HepG2 (cell line): ENCODE results near the gene NFATC2. TPM values are rescaled to one million over a fixed set of nuclear protein-coding genes. Genes with fewer than 3 reads are reported as not detected.

Experiments used
- ATAC-seq: fragments of 200-7000 bp; cut with Tn5 transposase; 3 replicates; pipeline ENCODE4 v1.9.1; 2020; ENCODE audit warnings: mild to moderate bottlenecking, moderate library complexity
- BruUV-seq: library from RNA; stranded (reverse); fragments of 400-500 nt; replicated peaks from 2 replicates; lab custom pipeline; 2021; lab: Mats Ljungman, UMichigan
- CTCF ChIA-PET: fragments of 300-600 bp; formaldehyde crosslinking; extraction: SDS; loops from one replicate; lab custom pipeline; 2021; ENCODE audit warnings: low total read pairs, inconsistent platforms, low intra/inter-chr PET ratio; lab: Yijun Ruan, JAX
- POLR2A ChIA-PET: fragments of 350-600 bp; sonication (Branson Sonifier 250); formaldehyde crosslinking; loops from one replicate; lab custom pipeline; 2020; ENCODE audit warnings: antibody characterized with exemption, inconsistent platforms; lab: Yijun Ruan, JAX
- DNase-seq: peaks from one replicate; pipeline ENCODE4 v3.0.0-alpha.2; 2015; ENCODE audit warnings: low spot score
- FAIRE-seq: peaks from 3 replicates; lab custom pipeline; 2011; peaks lifted over from hg19 to GRCh38; lab: Jason Lieb, UNC
- H2AFZ ChIP-seq: one replicate; pipeline ENCODE4 v1.6.1; 2011; ENCODE audit warnings: low read length, inconsistent platforms
- H3K27ac ChIP-seq: fragments of 300-600 bp; 3 replicates; pipeline ENCODE4 v1.8.0; 2011; ENCODE audit warnings: mixed run types, mild to moderate bottlenecking, mixed read lengths, low read length, inconsistent platforms; ENCODE audit not compliant: insufficient read depth; ENCODE audit errors: extremely low read length
- H3K27me3 ChIP-seq, 2 experiments: fragments of 200-600 bp in 1 of 2; 2 replicates in 1 of 2; 3 replicates in 1 of 2; pipeline versions ENCODE4 v1.6.0 to v1.8.0; 2011; ENCODE audit warnings: low read length in 2 of 2, mild to moderate bottlenecking in 2 of 2, moderate library complexity in 2 of 2, inconsistent platforms in 1 of 2; ENCODE audit not compliant: insufficient read depth in 2 of 2, control insufficient read depth in 1 of 2
- H3K36me3 ChIP-seq, 2 experiments: fragments of 200-600 bp in 1 of 2; replicated peaks in 1 of 2; 2 replicates in 1 of 2; 3 replicates in 1 of 2; pipeline versions ENCODE4 v1.5.1 to v1.8.0; 2011; ENCODE audit warnings: low read length in 2 of 2, inconsistent platforms in 1 of 2; ENCODE audit not compliant: insufficient read depth in 2 of 2, control insufficient read depth in 1 of 2
- H3K4me1 ChIP-seq: 2 replicates; pipeline ENCODE4 v1.5.1; 2012; ENCODE audit warnings: low read length, inconsistent platforms; ENCODE audit not compliant: insufficient read depth
- H3K4me2 ChIP-seq: 2 replicates; pipeline ENCODE4 v1.6.0; 2011; ENCODE audit warnings: low read depth, low read length, inconsistent platforms
- H3K4me3 ChIP-seq, 3 experiments: fragments of 200-600 bp in 1 of 3; sonication (generic), shearing (Covaris generic) in 1 of 3; replicated peaks in 1 of 3; 2 replicates each; pipeline ENCODE4 v1.5.1; 2011 to 2016; ENCODE audit warnings: low read length in 3 of 3, inconsistent platforms in 2 of 3, low read depth in 2 of 3, mild to moderate bottlenecking in 2 of 3, control low read depth in 1 of 3, mixed read lengths in 1 of 3; ENCODE audit not compliant: insufficient read depth in 1 of 3
- H3K79me2 ChIP-seq: one replicate; pipeline ENCODE4 v1.6.1; 2011; ENCODE audit warnings: low read length, inconsistent platforms; ENCODE audit not compliant: insufficient read depth
- H3K9ac ChIP-seq: 2 replicates; pipeline ENCODE4 v1.6.0; 2011; ENCODE audit warnings: mild to moderate bottlenecking, low read depth, low read length, inconsistent platforms; ENCODE audit not compliant: insufficient read depth
- H3K9me3 ChIP-seq: 2 replicates; pipeline ENCODE4 v1.5.1; 2012; ENCODE audit warnings: mild to moderate bottlenecking, low read length
- H4K20me1 ChIP-seq: 2 replicates; pipeline ENCODE4 v1.6.0; 2011; ENCODE audit warnings: inconsistent platforms, mild to moderate bottlenecking, low read length, moderate library complexity; ENCODE audit not compliant: insufficient read depth
- CC2D1A ChIP-seq: sonication (generic); formaldehyde crosslinking; IDR thresholded peaks from 2 replicates; pipeline ENCODE4 v1.8.1; 2023; ENCODE audit warnings: mild to moderate bottlenecking, missing genetic modification reagents
- FLYWCH1 ChIP-seq: sonication (generic); formaldehyde crosslinking; IDR thresholded peaks from 2 replicates; pipeline ENCODE4 v1.8.1; 2023; ENCODE audit warnings: mild to moderate bottlenecking, missing genetic modification reagents
- GATAD1 ChIP-seq: IDR thresholded peaks from 2 replicates; pipeline ENCODE4 v1.6.1; 2016; ENCODE audit warnings: missing genetic modification reagents, missing compliant biosample characterization
- HNRNPL ChIP-seq: fragments of 200-400 bp; formaldehyde crosslinking; IDR thresholded peaks from 2 replicates; pipeline ENCODE4 v1.6.1; 2017; ENCODE audit warnings: mild to moderate bottlenecking, low read depth, low read length
- PHB2 ChIP-seq: fragments of 450-650 bp; IDR thresholded peaks from 2 replicates; pipeline ENCODE4 v1.6.1; 2018; ENCODE audit not compliant: partially characterized antibody
- TOPORS ChIP-seq: sonication (generic); formaldehyde crosslinking; IDR thresholded peaks from 2 replicates; pipeline ENCODE4 v1.8.0; 2023; ENCODE audit warnings: mild to moderate bottlenecking, missing genetic modification reagents
- ZFP90 ChIP-seq: sonication (generic); formaldehyde crosslinking; IDR thresholded peaks from 2 replicates; pipeline ENCODE4 v1.8.0; 2022; ENCODE audit warnings: missing genetic modification reagents, mild to moderate bottlenecking, inconsistent platforms, borderline replicate concordance
- ZNF562 ChIP-seq: sonication (generic); formaldehyde crosslinking; IDR thresholded peaks from 2 replicates; pipeline ENCODE4 v1.8.0; 2022; ENCODE audit warnings: missing genetic modification reagents, borderline replicate concordance
- ZNF781 ChIP-seq: sonication (generic); formaldehyde crosslinking; IDR thresholded peaks from 2 replicates; pipeline ENCODE4 v1.5.1; 2020; ENCODE audit warnings: borderline replicate concordance, mild to moderate bottlenecking, missing genetic modification reagents; ENCODE audit errors: not compliant biosample characterization
- WGBS: methylation state at CpG from one replicate; pipeline ENCODE4 v1.1.6; 2017; ENCODE audit warnings: low lambda C conversion rate; 5-methylcytosine and 5-hydroxymethylcytosine counted together
- in situ Hi-C: cut with HindIII; loops from 2 replicates; pipeline ENCODE4 v1.10.0; 2017; ENCODE audit warnings: low pct_unique_long_range_greater_than_20kb; ENCODE audit not compliant: extremely low pct_ligation_motif_present
- intact Hi-C: fragments of 100-400 bp; cut with micrococcal nuclease; formaldehyde crosslinking; loops from one replicate; pipeline ENCODE4 v1.10.0; 2022; ENCODE audit not compliant: unreplicated experiment
- polyA plus RNA-seq, 8 experiments: library from polyadenylated mRNA; depleted of rRNA in 3 of 8; stranded (reverse) in 7 of 8; unstranded in 1 of 8; fragments of >200 nt; fragmentation: Illumina TruSeq in 4 of 8; extraction: Trizol in 4 of 8; gene quantifications; 2 replicates each; pipeline versions ENCODE4 v1.2.1 to v1.2.3, GENCODE V29; 2011 to 2016; ENCODE audit warnings: low read depth in 4 of 8, missing spikeins in 1 of 8, mixed read lengths in 1 of 8; ENCODE audit not compliant: insufficient read depth in 1 of 8
- total RNA-seq, 5 experiments: library from RNA; depleted of rRNA; stranded (reverse); fragments of >200 nt; fragmentation: Illumina TruSeq; extraction: Trizol; gene quantifications; 2 replicates each; pipeline ENCODE4 v1.2.3, GENCODE V29; 2016; ENCODE audit warnings: low read depth in 1 of 5
- TF ChIP-seq, protein P1 (sequence below): IDR thresholded peaks from 2 replicates; pipeline ENCODE4 v1.6.1; 2012; ENCODE audit warnings: inconsistent platforms
- TF ChIP-seq, protein P2 (sequence below): sonication (generic); formaldehyde crosslinking; IDR thresholded peaks from 2 replicates; pipeline ENCODE4 v1.4.0; 2020; ENCODE audit warnings: mild to moderate bottlenecking, missing genetic modification reagents
- TF ChIP-seq, protein P3 (sequence below): sonication (generic); formaldehyde crosslinking; IDR thresholded peaks from 2 replicates; pipeline ENCODE4 v1.5.1; 2020; ENCODE audit warnings: missing genetic modification reagents, mild to moderate bottlenecking, borderline replicate concordance

NFATC2 gene
- total and polyA plus RNA-seq, 2 of the 13 experiments (the other 11 are each of a cell fraction or from before 2014, with no cell fraction given), result 1.9 to 3.3 TPM

DNA sequence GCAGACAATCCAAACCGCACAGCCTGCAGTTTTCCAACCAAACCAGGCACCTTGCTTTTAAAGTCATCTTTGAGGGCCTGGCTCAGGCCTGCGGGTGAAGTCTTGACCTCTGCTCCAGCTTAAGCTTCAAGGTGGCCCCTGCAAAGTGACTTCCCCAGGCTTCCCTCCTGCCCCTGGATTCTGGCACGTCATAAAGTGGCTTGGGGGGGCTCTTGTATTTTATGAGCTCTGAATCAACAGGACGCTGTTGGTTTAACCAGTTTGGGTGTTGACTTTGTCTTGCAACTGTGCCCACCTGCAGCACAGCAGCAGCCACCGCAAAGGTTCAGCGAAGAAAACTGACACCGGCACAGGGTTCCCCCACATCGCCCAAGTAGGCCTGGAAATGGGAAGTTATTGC lies 81.2 kb downstream of the NFATC2 start:
- Histone ChIP-seq H3K36me3 (peaks cover 0 to 15% of the 10 kb centered on the region in 2 experiments; a peak in 3 of 5 replicates), H3K4me3 (no peak overlapping the region), H3K27me3 (no peaks in the 10 kb centered on the region), H4K20me1 (no peaks in the 10 kb centered on the region; the same call in 1 of the 2 replicates), H3K79me2 (no peaks in the 10 kb centered on the region), H3K9me3 (no peaks in the 10 kb centered on the region), H3K4me2 (no peak overlapping the region), H2AFZ (no peak overlapping the region), H3K4me1 (peaks cover 7% of the 10 kb centered on the region), H3K9ac (no peak overlapping the region), H3K27ac (no peak overlapping the region)
- no TSS peak for BruUV-seq
- intact Hi-C loops (no loop called here), in situ Hi-C loops (no loop called here)
- POLR2A ChIA-PET, result no interaction called here
- TF ChIP-seq TOPORS (CRISPR knock-in tag) (no peak), ZNF562 (CRISPR knock-in tag) (no peak), FLYWCH1 (no peak), ZFP90 (CRISPR knock-in tag) (no peak), ZNF781 (CRISPR knock-in tag) (no peak), HNRNPL (no peak), CC2D1A (CRISPR knock-in tag) (no peak), PHB2 (no peak), GATAD1 (CRISPR knock-in tag) (no peak)
- TF ChIP-seq, protein P1, sequence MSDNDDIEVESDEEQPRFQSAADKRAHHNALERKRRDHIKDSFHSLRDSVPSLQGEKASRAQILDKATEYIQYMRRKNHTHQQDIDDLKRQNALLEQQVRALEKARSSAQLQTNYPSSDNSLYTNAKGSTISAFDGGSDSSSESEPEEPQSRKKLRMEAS, result no peak
- TF ChIP-seq, protein P2, sequence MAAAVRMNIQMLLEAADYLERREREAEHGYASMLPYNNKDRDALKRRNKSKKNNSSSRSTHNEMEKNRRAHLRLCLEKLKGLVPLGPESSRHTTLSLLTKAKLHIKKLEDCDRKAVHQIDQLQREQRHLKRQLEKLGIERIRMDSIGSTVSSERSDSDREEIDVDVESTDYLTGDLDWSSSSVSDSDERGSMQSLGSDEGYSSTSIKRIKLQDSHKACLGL (CRISPR knock-in tag), result no peak
- TF ChIP-seq, protein P3, sequence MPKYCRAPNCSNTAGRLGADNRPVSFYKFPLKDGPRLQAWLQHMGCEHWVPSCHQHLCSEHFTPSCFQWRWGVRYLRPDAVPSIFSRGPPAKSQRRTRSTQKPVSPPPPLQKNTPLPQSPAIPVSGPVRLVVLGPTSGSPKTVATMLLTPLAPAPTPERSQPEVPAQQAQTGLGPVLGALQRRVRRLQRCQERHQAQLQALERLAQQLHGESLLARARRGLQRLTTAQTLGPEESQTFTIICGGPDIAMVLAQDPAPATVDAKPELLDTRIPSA, result no peak
- WGBS, result 97% methylated on average over 8 of the region's 8 CpGs
- FAIRE-seq, result no peak
- DNase-seq, result no peak
- no peak for ATAC-seq
- CTCF ChIA-PET, result no interaction called here
